ENCODE measurements around the gene PLEKHG5.

GRCh38 chr1:6488602-6489382, 2.7 kb downstream of the PLEKHG5 start:
- TF ChIP-seq CTCF (IDR thresholded peaks at IDR 0.05) (no peak), POLR2A (IDR thresholded peaks at IDR 0.05) (no peak)
